IPS DF 6.9 (cell line): ENCODE data around the gene NOL4L.

Source experiments
- DNase-seq: peaks from one replicate; pipeline ENCODE4 v3.0.0-alpha.2; 2013; ENCODE audit warnings: low read depth, low spot score
- H3K27ac ChIP-seq: one replicate; pipeline ENCODE4 v1.5.1; 2013; ENCODE audit warnings: low read length, control low read depth
- H3K27me3 ChIP-seq: 2 replicates; pipeline ENCODE4 v1.6.1; 2013; ENCODE audit warnings: mild to moderate bottlenecking, low read length; ENCODE audit not compliant: control insufficient read depth, insufficient read depth
- H3K36me3 ChIP-seq: 2 replicates; pipeline ENCODE4 v1.6.1; 2013; ENCODE audit warnings: low read length; ENCODE audit not compliant: control insufficient read depth, insufficient read depth
- H3K4me1 ChIP-seq: 2 replicates; pipeline ENCODE4 v1.6.1; 2013; ENCODE audit warnings: low read length; ENCODE audit not compliant: control insufficient read depth, insufficient read depth
- H3K4me3 ChIP-seq: 2 replicates; pipeline ENCODE4 v1.5.1; 2013; ENCODE audit warnings: mild to moderate bottlenecking, low read length
- H3K9me3 ChIP-seq: 2 replicates; pipeline ENCODE4 v1.6.1; 2013; ENCODE audit warnings: low read length, inconsistent platforms; ENCODE audit not compliant: control insufficient read depth, insufficient read depth
- WGBS: extraction: QIAGEN DNeasy Blood & Tissue Kit; methylation state at CpG from one replicate; pipeline ENCODE4 v1.1.7; 2013; ENCODE audit warnings: mixed read lengths, missing lambda C conversion rate; ENCODE audit not compliant: insufficient read length, insufficient coverage; 5-methylcytosine and 5-hydroxymethylcytosine counted together

NOL4L gene

DNA sequence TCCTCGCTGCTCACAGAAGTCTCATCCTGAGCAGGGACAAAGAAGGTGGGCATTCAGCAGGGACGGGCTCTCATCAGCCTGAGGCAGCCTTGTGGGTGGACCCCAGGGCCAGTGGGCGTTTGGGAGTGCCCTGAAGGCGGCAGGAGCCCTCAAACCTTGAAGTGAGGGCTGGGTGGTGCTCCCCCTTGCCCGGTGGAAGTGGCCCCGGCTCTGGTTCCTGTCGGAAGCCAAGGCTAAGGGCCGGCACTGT lies 110.5 kb downstream of the NOL4L start:
- peaks cover 27% of the 10 kb centered on the region for H3K4me1 ChIP-seq
- H3K36me3 ChIP-seq: peaks cover 4% of the 10 kb centered on the region
- no peak for DNase-seq
- H3K9me3 ChIP-seq: no peaks in the 10 kb centered on the region
- H3K27ac ChIP-seq: no peak overlapping the region
- no CpG with 5 or more reads among the region's 8 CpGs for WGBS
- H3K4me3 ChIP-seq: no peak overlapping the region
- H3K27me3 ChIP-seq: no peaks in the 10 kb centered on the region

DNA sequence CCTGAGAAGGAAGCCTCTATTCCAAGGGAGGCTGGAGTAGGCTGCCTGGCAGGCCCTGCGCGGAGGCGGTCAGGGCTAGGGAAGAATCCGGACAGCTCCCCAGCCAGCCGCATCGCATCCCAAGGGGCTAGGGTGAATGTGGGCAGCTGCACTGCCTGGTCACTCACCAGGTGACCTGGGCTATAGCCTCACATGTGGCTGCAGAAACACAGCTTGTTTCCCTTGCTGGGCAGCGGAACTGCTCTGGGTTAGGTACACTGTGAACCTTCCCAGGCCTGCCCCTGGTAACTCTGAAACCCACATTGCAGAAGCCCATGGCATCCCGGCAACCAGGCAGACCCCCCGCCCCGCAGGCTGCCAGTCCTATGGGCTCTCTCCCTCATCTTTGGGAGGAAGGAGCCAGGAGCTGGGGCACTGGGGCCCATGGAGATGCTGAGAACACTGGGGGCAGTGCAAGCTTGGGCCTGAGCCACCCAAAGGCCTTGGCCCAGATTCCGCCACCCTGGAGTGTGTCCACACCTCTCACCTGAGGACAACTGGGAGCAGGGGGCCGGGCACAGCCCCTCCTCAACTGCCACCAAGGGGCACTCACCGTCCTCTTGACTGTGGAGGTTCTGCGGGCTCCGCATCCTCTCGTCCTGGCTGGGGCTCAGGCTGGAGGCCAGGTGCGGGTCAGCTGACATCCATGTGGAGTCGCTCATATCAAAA lies 111.0 kb downstream of the NOL4L start:
- H3K27ac ChIP-seq: no peak overlapping the region
- peaks cover 28% of the 10 kb centered on the region for H3K4me1 ChIP-seq
- no CpG with 5 or more reads among the region's 18 CpGs for WGBS
- H3K9me3 ChIP-seq: no peaks in the 10 kb centered on the region
- DNase-seq: no peak
- H3K4me3 ChIP-seq: no peak overlapping the region
- H3K27me3 ChIP-seq: no peaks in the 10 kb centered on the region
- H3K36me3 ChIP-seq: peaks cover 4% of the 10 kb centered on the region

DNA sequence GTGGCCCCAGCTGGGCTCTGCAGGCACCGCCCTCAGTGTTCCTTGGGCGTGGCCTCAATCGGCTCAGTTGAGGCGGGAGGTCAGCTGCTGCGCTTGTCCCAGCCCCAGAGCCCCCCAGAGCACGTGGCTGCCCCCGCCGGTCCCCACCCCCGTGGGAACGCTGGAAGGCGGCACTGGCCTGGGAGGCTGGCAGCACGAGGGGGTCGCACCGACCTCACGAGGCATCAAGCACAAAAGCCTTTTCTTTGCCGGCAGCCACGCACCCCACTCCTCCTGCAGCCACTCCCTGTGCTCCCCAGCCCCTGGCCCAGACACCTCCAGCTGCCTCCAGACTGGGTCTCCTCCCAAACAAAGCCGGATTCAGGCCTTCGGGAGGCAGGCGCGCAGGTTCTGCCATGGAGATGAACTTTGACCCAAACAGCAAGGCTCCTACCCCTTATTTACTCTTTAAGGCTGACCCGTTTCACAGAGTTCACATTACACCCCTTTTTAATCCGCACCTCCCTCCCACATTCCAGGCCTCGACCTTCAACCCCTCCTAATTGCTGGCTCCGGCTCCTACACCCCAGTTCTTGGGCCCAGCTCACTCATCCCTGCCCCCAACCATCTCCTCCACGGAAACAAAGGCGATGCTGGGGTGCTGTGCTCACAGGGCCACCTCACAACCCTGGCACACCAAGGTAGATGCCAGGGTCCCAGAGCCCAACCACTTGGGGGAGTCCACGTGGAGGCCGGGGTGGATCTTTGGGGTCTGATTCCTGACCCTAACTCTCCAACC lies 111.7 kb downstream of the NOL4L start:
- Histone ChIP-seq H3K4me3 (no peak overlapping the region), H3K27ac (no peak overlapping the region), H3K36me3 (peaks cover 4% of the 10 kb centered on the region), H3K27me3 (no peaks in the 10 kb centered on the region), H3K9me3 (no peaks in the 10 kb centered on the region), H3K4me1 (peaks cover 28% of the 10 kb centered on the region)
- 100% methylated on average over 2 of the region's 29 CpGs for whole genome bisulfite sequencing
- no peak for DNase-seq

DNA sequence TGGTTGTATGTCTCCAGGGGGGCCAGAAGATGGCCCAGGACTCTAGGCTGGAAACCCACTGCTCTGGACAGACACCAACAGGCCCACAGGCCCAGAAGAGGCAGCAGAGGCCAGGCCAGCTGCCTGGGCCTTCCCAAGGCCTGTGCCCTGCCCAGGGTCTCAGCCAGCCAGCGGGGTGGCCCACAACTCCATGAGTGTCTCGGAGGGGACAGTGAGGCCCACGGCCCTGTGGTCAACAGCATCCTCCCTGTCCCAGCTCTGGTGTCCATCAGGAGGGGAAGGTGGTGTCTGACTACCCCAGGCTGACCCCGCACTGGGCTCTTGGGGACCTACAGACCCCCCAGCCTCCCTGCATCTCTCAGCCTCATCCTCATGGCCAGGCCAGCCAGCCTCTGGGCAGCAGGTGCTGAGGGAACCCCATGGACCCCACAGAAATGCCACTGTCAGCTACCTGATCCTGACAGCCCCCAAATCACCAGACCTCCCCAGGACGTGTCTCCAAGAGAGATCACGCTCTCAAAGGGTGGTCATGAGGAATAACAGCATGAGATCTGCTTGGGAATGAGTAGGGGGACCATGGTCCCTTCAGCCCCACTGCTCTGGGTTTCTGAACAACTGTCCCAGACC lies 112.4 kb downstream of the NOL4L start:
- no peak overlapping the region for H3K27ac ChIP-seq
- WGBS: no CpG with 5 or more reads among the region's 6 CpGs
- no peaks in the 10 kb centered on the region for H3K9me3 ChIP-seq
- peaks cover 28% of the 10 kb centered on the region for H3K4me1 ChIP-seq
- H3K27me3 ChIP-seq: no peaks in the 10 kb centered on the region
- no peak overlapping the region for H3K4me3 ChIP-seq
- DNase-seq: no peak
- peaks cover 4% of the 10 kb centered on the region for H3K36me3 ChIP-seq

DNA sequence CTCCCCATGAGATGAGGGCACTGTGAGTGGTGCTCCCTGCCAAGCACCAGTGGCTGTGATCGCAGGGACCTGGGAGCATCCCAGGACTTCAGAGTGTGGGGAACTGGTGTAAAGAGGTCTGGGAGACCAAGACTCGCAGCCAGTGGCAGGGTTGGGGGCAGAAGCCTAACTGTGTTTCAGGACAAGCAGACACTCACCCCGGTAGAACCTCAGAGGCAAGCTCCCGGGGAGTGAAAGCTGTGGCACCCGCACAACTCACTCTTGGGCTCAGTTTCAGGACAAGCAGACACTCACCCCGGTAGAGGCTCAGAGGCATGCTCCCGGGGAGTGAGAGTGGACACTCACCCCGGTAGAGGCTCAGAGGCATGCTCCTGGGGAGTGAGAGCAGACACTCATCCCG lies 114.2 kb downstream of the NOL4L start:
- no peaks in the 10 kb centered on the region for H3K27me3 ChIP-seq
- no CpG with 5 or more reads among the region's 9 CpGs for WGBS
- H3K9me3 ChIP-seq: no peaks in the 10 kb centered on the region
- peaks cover 4% of the 10 kb centered on the region for H3K36me3 ChIP-seq
- H3K27ac ChIP-seq: no peak overlapping the region
- peaks cover 18% of the 10 kb centered on the region for H3K4me1 ChIP-seq
- no peak overlapping the region for H3K4me3 ChIP-seq
- DNase-seq: no peak

DNA sequence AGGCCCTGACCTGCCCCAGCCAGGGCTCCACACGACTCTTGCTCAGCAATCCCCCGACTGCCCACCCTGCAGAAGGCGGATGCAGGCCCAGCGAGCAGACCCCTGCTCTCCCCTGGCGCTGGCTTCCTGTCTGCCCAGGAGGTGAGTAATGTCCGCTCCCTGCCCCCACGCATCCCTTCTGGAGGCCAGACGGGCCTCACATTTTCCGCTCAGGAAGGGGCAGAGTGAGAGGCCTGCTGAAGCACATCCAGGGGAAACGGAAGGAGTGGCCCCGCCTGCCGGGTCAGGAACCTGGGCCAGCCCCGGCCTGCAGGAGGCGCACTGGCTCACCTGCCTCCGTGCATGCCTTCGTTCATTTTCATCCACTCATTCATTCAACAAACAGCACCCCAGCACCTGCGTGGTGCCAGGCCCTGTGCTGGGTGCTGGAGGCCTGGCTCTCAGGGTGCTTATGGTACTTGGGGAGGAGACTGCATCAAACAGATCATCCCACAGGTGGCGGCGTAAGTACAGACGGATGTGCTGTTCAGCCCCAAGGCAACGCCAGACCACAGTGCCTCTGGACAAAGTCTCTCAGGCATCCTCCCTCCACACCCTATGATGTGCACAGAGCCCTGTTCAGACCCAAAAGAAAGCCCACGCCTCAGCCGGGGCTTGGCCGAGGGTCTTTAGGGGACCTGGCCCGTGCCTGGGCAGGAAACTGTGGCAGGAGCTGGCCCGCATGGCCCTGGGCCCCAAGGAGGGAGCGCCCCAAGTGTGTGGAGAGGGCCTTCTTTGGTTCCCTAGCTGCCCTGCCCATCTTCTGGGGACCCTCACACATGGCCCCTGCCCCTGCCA lies 114.9 kb downstream of the NOL4L start:
- no peak overlapping the region for H3K27ac ChIP-seq
- peaks cover 4% of the 10 kb centered on the region for H3K36me3 ChIP-seq
- H3K27me3 ChIP-seq: no peaks in the 10 kb centered on the region
- no peaks in the 10 kb centered on the region for H3K9me3 ChIP-seq
- no peak for DNase-seq
- H3K4me1 ChIP-seq: peaks cover 15% of the 10 kb centered on the region
- no peak overlapping the region for H3K4me3 ChIP-seq
- WGBS: no CpG with 5 or more reads among the region's 27 CpGs

DNA sequence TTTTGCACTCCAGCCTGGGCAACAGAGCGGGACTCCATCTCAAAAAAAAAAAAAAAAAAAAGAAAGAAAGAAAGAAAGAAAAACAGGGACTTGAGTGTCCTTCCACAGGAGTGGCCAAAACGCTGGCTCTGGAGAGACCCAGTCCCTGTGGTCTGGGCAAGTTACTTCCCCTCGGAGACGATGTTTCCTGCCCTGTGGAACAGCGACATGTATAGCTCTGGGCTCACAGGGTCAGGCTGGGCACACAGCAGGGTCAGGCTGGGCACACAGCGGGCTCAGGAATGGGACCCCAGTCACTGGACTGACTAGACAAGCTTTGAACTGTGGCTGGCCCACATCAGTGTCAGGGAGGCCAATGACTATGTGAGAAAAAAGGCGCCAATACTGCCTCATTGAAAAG lies 116.3 kb downstream of the NOL4L start:
- H3K27me3 ChIP-seq: no peaks in the 10 kb centered on the region
- H3K9me3 ChIP-seq: no peaks in the 10 kb centered on the region
- no peak overlapping the region for H3K27ac ChIP-seq
- WGBS: no CpG with 5 or more reads among the region's 7 CpGs
- H3K4me1 ChIP-seq: peaks cover 12% of the 10 kb centered on the region
- DNase-seq: no peak
- H3K4me3 ChIP-seq: no peak overlapping the region
- H3K36me3 ChIP-seq: peaks cover under 1% of the 10 kb centered on the region; the same call in 1 of the 2 replicates

DNA sequence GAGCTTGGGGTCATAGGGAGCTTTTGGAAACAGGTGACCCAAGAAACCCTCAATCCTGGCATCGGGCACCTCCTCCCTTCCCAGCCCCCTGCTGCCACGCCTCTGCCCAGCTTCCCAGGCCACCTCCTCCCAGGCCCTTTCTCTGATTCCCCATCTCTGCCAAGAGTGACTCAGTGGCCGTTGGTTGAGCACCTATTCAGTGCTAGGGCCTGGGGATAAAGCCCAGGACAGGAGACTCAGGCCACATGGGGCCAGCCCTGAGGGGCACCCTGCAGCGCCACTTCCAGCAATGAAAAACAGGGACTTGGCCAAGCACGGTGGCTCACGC lies 116.9 kb downstream of the NOL4L start:
- Histone ChIP-seq H3K36me3 (no peaks in the 10 kb centered on the region; the same call in 1 of the 2 replicates), H3K4me3 (no peak overlapping the region), H3K9me3 (no peaks in the 10 kb centered on the region), H3K4me1 (peaks cover 14% of the 10 kb centered on the region), H3K27me3 (no peaks in the 10 kb centered on the region), H3K27ac (no peak overlapping the region)
- no CpG with 5 or more reads among the region's 6 CpGs for WGBS
- DNase-seq: no peak

DNA sequence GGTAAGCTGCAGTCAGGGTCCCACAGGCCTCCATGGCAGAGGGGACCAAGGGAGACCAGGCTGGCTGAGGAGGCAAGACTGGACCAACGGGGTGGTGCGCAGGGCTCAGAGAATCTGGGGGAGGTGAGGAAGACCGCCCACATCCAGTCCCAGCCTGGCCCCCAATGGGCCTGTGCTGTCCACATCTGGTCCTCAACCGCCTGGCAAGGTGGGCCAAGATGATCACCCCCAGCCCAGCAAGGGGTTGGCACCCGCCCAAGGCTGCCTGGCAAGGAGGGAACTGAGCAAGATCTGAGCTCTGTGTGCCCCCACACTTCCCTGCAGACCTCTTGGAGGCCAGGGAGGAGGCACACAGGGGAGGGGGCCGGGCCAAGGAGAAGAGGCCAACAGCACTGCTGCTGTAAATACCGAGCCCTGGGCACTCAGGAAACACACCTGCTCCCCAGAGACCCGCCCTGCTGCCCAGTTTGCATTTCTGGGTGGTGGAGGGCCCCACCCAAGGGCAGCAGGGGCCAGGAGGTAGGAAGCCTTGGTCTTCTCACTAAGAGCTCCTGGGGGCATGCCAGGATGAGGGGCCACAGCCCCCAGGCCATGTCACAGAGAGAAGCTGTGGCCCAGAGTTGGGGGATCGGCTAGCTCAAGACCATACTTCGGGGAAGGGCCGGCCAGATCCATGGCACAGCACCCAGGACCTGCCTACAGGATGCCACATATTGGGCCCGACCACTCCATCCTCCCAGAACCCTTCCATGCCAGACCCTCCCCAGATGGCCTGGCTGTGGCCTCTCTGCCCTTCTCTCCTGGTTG lies 117.4 kb downstream of the NOL4L start:
- H3K9me3 ChIP-seq: no peaks in the 10 kb centered on the region
- H3K36me3 ChIP-seq: no peaks in the 10 kb centered on the region; the same call in 1 of the 2 replicates
- H3K4me1 ChIP-seq: peaks cover 14% of the 10 kb centered on the region
- DNase-seq: no peak
- WGBS: no CpG with 5 or more reads among the region's 12 CpGs
- H3K27me3 ChIP-seq: no peaks in the 10 kb centered on the region
- H3K27ac ChIP-seq: no peak overlapping the region
- H3K4me3 ChIP-seq: no peak overlapping the region
